Endothelial cell of umbilical vein (primary cell): ENCODE measurements around the gene ZNF304.

ENCODE experiments used
- CTCF ChIP-seq, 2 donors: IDR thresholded peaks; 1 replicate in 1 of 2; 2 replicates in 1 of 2; pipeline ENCODE4 v1.5.1; 2011; ENCODE audit warnings: low read length in 2 of 2, mild to moderate bottlenecking in 2 of 2, moderate library complexity in 2 of 2, control low read depth in 1 of 2, inconsistent platforms in 1 of 2, low read depth in 1 of 2; ENCODE audit not compliant: insufficient read depth in 1 of 2; ENCODE audit errors: extremely low read depth in 1 of 2
- EZH2 ChIP-seq: IDR thresholded peaks from 2 replicates; pipeline ENCODE4 v1.6.1; 2012; ENCODE audit warnings: borderline replicate concordance, low read depth, mild to moderate bottlenecking, moderate library complexity, low read length, inconsistent platforms; ENCODE audit not compliant: severe bottlenecking
- FOS ChIP-seq: IDR thresholded peaks from 2 replicates; pipeline ENCODE4 v1.6.1; 2011; ENCODE audit warnings: mild to moderate bottlenecking, low read length, moderate library complexity, borderline replicate concordance; ENCODE audit not compliant: insufficient read depth
- JUN ChIP-seq: IDR thresholded peaks from 2 replicates; pipeline ENCODE4 v1.6.1; 2011; ENCODE audit warnings: borderline replicate concordance, low read depth; ENCODE audit not compliant: insufficient read length, insufficient read depth
- MAX ChIP-seq: IDR thresholded peaks from 2 replicates; pipeline ENCODE4 v1.6.1; 2011; ENCODE audit not compliant: insufficient read depth, insufficient read length
- MYC ChIP-seq: IDR thresholded peaks from one replicate; pipeline ENCODE4 v1.6.1; 2011; ENCODE audit warnings: mild to moderate bottlenecking, low read depth, low read length
- POLR2A ChIP-seq: IDR thresholded peaks from 2 replicates; pipeline ENCODE4 v1.6.1; 2012; ENCODE audit warnings: low read depth, mild to moderate bottlenecking, control low read depth, low read length
- POLR2AphosphoS5 ChIP-seq: IDR thresholded peaks from 2 replicates; pipeline ENCODE4 v1.6.1; 2012; ENCODE audit warnings: low read depth, mild to moderate bottlenecking, control low read depth, low read length, moderate library complexity; ENCODE audit not compliant: insufficient read depth

- TF ChIP-seq CTCF (IDR thresholded peaks at IDR 0.05; ENCODE audit: extremely low read depth in 1 of 2, insufficient read depth in 1 of 2, low read depth in 1 of 2, low read length in 2 of 2) (no peak), POLR2A (peak; percentile 73), POLR2AphosphoS5 (peak; percentile 48), MYC (no peak), FOS (no peak), EZH2 (no peak), MAX (peak; percentile 55), JUN (no peak)
Measured at GRCh38 chr19:57350877-57351805, at the start of gene ZNF304.
